Ishikawa (cell line): ENCODE results near the gene ATL1.

Source experiments
- CEBPB ChIP-seq: IDR thresholded peaks from 2 replicates; pipeline ENCODE4 v1.6.1; 2012
- CREB1 ChIP-seq: IDR thresholded peaks from 2 replicates; pipeline ENCODE4 v1.6.1; 2012; ENCODE audit warnings: low read depth
- EGR1 ChIP-seq: IDR thresholded peaks from 2 replicates; pipeline ENCODE4 v1.6.1; 2012
- EP300 ChIP-seq: IDR thresholded peaks from 2 replicates; pipeline ENCODE4 v1.6.1; 2012; ENCODE audit warnings: borderline replicate concordance
- FOXM1 ChIP-seq: IDR thresholded peaks from 2 replicates; pipeline ENCODE4 v1.6.1; 2012; ENCODE audit warnings: low read depth, borderline replicate concordance
- MAX ChIP-seq: IDR thresholded peaks from 2 replicates; pipeline ENCODE4 v1.6.1; 2012
- NFIC ChIP-seq: IDR thresholded peaks from 2 replicates; pipeline ENCODE4 v1.6.1; 2012
- RAD21 ChIP-seq: IDR thresholded peaks from 2 replicates; pipeline ENCODE4 v1.6.1; 2012; ENCODE audit warnings: low read depth
- REST ChIP-seq: IDR thresholded peaks from 2 replicates; pipeline ENCODE4 v1.6.1; 2012; ENCODE audit warnings: low read depth, mild to moderate bottlenecking
- TAF1 ChIP-seq: IDR thresholded peaks from 2 replicates; pipeline ENCODE4 v1.6.1; 2012; ENCODE audit warnings: low read depth, mild to moderate bottlenecking
- TCF12 ChIP-seq: IDR thresholded peaks from 2 replicates; pipeline ENCODE4 v1.6.1; 2012; ENCODE audit warnings: low read depth
- TEAD4 ChIP-seq: IDR thresholded peaks from 2 replicates; pipeline ENCODE4 v1.6.1; 2012
- USF1 ChIP-seq: IDR thresholded peaks from 2 replicates; pipeline ENCODE4 v1.6.1; 2012
- YY1 ChIP-seq: IDR thresholded peaks from 2 replicates; pipeline ENCODE4 v1.6.1; 2012; ENCODE audit warnings: low read depth
- ZBTB7A ChIP-seq: IDR thresholded peaks from 2 replicates; pipeline ENCODE4 v1.6.1; 2012; ENCODE audit warnings: low read depth

Gene ATL1

GRCh38 chr14:50622978-50623377 lies 63.0 kb downstream of the ATL1 start:
- no peak for TF ChIP-seq TAF1
- no peak for TF ChIP-seq USF1
- no peak for TF ChIP-seq FOXM1
- no peak for TF ChIP-seq EGR1
- TF ChIP-seq TEAD4 = no peak
- no peak for TF ChIP-seq ZBTB7A
- no peak for TF ChIP-seq RAD21
- no peak for TF ChIP-seq CREB1

GRCh38 chr14:50624447-50624846 lies 64.5 kb downstream of the ATL1 start:
- no peak for TF ChIP-seq TEAD4
- no peak for TF ChIP-seq NFIC
- no peak for TF ChIP-seq RAD21
- no peak for TF ChIP-seq CREB1
- TF ChIP-seq EGR1 = no peak
- TF ChIP-seq TAF1 = no peak
- no peak for TF ChIP-seq REST
- no peak for TF ChIP-seq FOXM1
- no peak for TF ChIP-seq TCF12
- no peak for TF ChIP-seq CEBPB
- TF ChIP-seq ZBTB7A = no peak

GRCh38 chr14:50631408-50631821 lies 71.5 kb downstream of the ATL1 start:
- TF ChIP-seq MAX (no peak), ZBTB7A (no peak)

GRCh38 chr14:50633954-50634353 lies 74.0 kb downstream of the ATL1 start:
- no peak for TF ChIP-seq MAX
- no peak for TF ChIP-seq TCF12
- TF ChIP-seq REST = no peak
- TF ChIP-seq NFIC = no peak

- TF ChIP-seq TEAD4 = no peak
- no peak for TF ChIP-seq MAX
- no peak for TF ChIP-seq EGR1
- TF ChIP-seq YY1 = no peak
These were observed 75.2 kb downstream of the ATL1 start for GRCh38 chr14:50635141-50635540.

- TF ChIP-seq YY1 (no peak), EP300 (no peak), MAX (no peak), CEBPB (no peak), FOXM1 (no peak), EGR1 (no peak), REST (no peak)
These were observed 87.3 kb downstream of the ATL1 start for GRCh38 chr14:50647282-50647681.

- no peak for TF ChIP-seq CEBPB
- TF ChIP-seq EP300 = no peak
- TF ChIP-seq MAX = no peak
- TF ChIP-seq FOXM1 = no peak
- no peak for TF ChIP-seq ZBTB7A
- no peak for TF ChIP-seq TAF1
- TF ChIP-seq TCF12 = no peak
- no peak for TF ChIP-seq EGR1
- no peak for TF ChIP-seq USF1
- no peak for TF ChIP-seq REST
These were observed 87.8 kb downstream of the ATL1 start for GRCh38 chr14:50647753-50648152.
